NT2/D1 (cell line): ENCODE measurements around the gene ASRGL1.
"Not testable (repeated sequence)": the region's sequence is repeated elsewhere in the genome, so short reads cannot be mapped to it uniquely, and the experiment has no call there.

ENCODE experiments used
- DNase-seq: peaks from one replicate; pipeline ENCODE4 v3.0.0-alpha.2; 2011; ENCODE audit warnings: low read depth, low spot score
- H3K27me3 ChIP-seq: 2 replicates; pipeline ENCODE4 v1.6.0; 2011; ENCODE audit warnings: mild to moderate bottlenecking; ENCODE audit not compliant: insufficient read length, insufficient read depth
- H3K36me3 ChIP-seq: 2 replicates; pipeline ENCODE4 v1.6.1; 2011; ENCODE audit warnings: mild to moderate bottlenecking, low read length, mixed read lengths; ENCODE audit not compliant: insufficient read depth, insufficient read length
- H3K4me1 ChIP-seq: 2 replicates; pipeline ENCODE4 v1.5.1; 2011; ENCODE audit not compliant: insufficient read depth, insufficient read length
- H3K4me3 ChIP-seq: 2 replicates; pipeline ENCODE4 v1.5.1; 2011; ENCODE audit warnings: low read depth; ENCODE audit not compliant: insufficient read length
- H3K9ac ChIP-seq: 2 replicates; pipeline ENCODE4 v1.6.0; 2011; ENCODE audit warnings: low read depth; ENCODE audit not compliant: insufficient read length
- H3K9me3 ChIP-seq: 2 replicates; pipeline ENCODE4 v1.5.1; 2011; ENCODE audit warnings: mild to moderate bottlenecking, low read length; ENCODE audit not compliant: insufficient read depth
- SUZ12 ChIP-seq: IDR thresholded peaks from 2 replicates; pipeline ENCODE4 v1.6.1; 2011; ENCODE audit not compliant: insufficient read length, insufficient read depth; ENCODE audit errors: extremely low read depth
- YY1 ChIP-seq: IDR thresholded peaks from 2 replicates; pipeline ENCODE4 v1.6.1; 2011; ENCODE audit not compliant: insufficient read length, insufficient read depth
- ZNF274 ChIP-seq: IDR thresholded peaks from 2 replicates; pipeline ENCODE4 v1.6.1; 2011; ENCODE audit warnings: mild to moderate bottlenecking, low read depth, low read length

ASRGL1 gene

DNA sequence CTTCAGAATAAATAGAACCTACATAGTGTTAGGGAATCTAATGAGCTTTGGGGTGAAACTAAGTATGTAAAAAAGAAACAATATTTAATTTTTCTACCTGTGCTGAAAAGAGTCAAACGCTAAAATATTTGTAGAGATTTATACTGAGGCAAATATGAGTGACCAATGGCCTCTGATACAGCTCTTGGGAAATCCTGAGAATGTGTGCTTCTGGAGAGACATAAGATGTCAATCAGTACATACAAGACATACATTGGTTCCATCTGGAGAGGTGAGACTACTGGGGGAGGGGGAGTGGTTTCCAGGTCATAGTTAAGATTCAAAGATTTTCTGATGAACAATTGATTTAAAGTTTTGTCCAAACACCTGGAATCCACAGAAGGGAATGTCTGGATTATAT is 970 bp downstream of the ASRGL1 start:
- H3K36me3 ChIP-seq: peaks cover 12% of the 10 kb centered on the region
- DNase-seq: no peak
- peaks cover 5% of the 10 kb centered on the region for H3K27me3 ChIP-seq
- TF ChIP-seq YY1: no peak
- no peak for TF ChIP-seq SUZ12
- no peak for TF ChIP-seq ZNF274
- H3K4me3 ChIP-seq: peak overlapping the region; percentile 79
- peak overlapping the region; percentile 91 for H3K9ac ChIP-seq
- no peaks in the 10 kb centered on the region for H3K4me1 ChIP-seq
- H3K9me3 ChIP-seq: no peaks in the 10 kb centered on the region

DNA sequence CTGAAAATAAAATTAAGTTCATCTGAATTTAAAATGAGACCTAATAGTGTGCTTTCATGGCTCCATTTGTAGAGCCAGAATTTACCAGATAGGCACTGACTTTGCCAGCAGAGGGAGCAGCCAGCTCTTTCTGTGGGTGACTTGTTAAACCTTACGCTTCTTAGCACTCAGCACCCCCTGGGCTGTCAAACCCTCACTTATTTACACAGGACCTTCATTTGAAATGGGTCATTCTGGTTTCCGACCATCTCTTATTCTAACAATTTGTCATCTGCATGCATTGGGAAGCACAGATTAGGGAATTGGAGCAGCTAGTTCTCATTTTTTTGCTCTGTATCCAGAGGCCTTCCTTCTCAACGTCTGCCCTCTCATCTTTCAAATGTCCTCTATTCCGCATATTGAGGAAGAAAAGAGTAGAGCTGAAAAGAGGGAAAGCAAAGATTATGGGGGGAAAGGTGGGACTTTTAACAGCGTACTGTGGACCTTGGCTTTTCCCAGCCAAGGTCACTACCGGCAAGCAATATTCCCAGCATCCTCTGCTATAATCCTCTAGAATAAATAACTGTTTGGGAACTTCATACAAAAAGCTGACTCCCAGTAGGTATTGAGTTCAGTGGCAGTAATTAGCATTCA is 3.1 kb downstream of the ASRGL1 start:
- DNase-seq: peak; percentile 43
- H3K9me3 ChIP-seq: no peaks in the 10 kb centered on the region
- H3K36me3 ChIP-seq: peaks cover 20% of the 10 kb centered on the region
- TF ChIP-seq YY1 (no peak), SUZ12 (no peak), ZNF274 (no peak)
- no peak overlapping the region for H3K9ac ChIP-seq
- no peaks in the 10 kb centered on the region for H3K4me1 ChIP-seq
- peaks cover under 1% of the 10 kb centered on the region for H3K27me3 ChIP-seq
- no peak overlapping the region for H3K4me3 ChIP-seq

DNA sequence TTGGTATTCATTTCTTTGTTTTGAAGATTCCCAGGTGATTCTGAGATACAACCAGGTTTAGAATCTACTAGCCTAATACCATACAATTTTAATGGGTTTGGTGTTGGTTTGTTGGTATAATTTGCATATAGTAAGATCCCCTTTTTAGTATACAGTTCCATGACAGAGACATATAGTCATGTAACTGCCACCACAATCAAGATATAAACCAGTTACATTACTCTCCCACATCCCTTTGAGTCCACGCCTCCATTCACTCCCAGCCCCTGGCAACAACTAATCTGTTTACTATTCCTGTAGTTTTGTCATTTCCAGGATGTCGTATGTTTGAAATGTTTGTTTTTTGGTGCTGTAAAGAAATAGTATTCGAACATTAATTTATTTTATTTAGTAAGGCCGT is 4.3 kb downstream of the ASRGL1 start:
- Histone ChIP-seq H3K27me3 (no peaks in the 10 kb centered on the region), H3K4me3 (no peak overlapping the region), H3K9ac (no peak overlapping the region), H3K36me3 (peaks cover 25% of the 10 kb centered on the region), H3K4me1 (no peaks in the 10 kb centered on the region), H3K9me3 (no peaks in the 10 kb centered on the region)
- no peak for DNase-seq
- TF ChIP-seq YY1 (no peak), ZNF274 (no peak), SUZ12 (no peak)

DNA sequence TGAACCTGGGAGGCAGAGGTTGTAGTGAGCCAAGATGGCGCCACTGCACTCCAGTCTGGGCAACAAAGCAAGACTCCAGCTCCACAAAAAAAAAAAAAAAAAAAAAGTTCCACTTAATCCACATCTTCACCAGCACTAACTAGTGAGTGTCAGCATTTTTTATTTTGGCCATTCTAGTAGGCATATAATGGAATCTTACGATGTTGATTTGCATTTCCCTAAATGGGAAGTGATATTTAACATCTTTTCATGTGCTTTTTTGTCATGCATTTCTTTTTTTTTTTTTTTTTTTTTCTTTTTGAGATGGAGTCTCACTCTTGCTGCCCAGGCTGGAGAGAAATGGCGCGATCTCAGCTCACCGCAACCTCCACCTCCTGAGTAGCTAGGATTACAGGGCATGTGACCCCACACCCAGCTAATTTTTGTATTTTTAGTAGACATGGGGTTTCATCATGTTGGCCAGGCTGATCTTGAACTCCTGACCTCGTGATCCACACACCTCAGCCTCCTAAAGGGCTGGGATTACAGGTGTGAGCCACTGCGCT is 6.5 kb downstream of the ASRGL1 start:
- H3K9me3 ChIP-seq, H3K27me3 ChIP-seq, H3K4me3 ChIP-seq, DNase-seq, H3K9ac ChIP-seq, H3K4me1 ChIP-seq: not testable (repeated sequence)
- H3K36me3 ChIP-seq: peaks cover 25% of the 10 kb centered on the region

DNA sequence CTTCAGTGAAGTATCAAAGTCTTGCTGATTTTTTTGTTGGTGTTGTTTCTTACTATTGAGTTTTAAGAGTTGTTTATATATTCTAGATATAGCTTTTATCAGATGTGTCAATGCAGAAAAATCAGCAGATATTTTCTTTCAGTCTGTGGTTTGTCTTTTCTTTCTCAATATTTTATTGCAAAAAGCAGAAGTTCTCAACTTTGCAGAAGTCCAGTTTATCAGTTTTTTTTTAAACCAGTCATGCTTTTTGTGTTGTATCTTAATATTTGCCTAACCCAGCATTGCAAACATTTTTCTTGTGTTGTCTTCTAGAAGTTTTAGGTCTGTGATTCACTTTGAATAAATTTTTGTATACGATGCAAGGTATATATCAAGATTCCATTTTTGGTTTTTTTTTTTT is 7.0 kb downstream of the ASRGL1 start:
- TF ChIP-seq ZNF274 (no peak), SUZ12 (no peak), YY1 (no peak)
- DNase-seq: no peak
- Histone ChIP-seq H3K4me1 (no peaks in the 10 kb centered on the region), H3K9me3 (no peaks in the 10 kb centered on the region), H3K27me3 (no peaks in the 10 kb centered on the region), H3K36me3 (peaks cover 25% of the 10 kb centered on the region), H3K4me3 (no peak overlapping the region), H3K9ac (no peak overlapping the region)

DNA sequence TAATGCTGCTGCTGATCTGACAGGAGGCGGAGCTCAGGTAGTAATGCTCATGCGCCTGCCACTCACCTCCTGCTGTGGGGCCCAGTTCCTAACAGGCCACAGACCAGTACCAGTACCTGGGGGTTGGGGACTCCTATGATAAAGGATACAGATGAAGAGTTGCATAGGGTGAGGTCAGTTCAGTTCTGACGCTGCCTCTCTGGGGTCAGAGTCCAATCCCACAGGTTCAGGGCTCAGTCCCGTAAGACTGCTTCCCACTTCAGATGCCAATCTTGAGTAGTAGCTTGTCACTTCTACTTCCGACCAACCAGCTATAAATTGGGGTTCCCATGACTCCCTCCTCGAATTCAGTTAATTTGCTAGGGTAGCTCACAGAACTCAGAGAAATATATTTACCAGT is 8.6 kb downstream of the ASRGL1 start:
- H3K4me1 ChIP-seq: no peaks in the 10 kb centered on the region
- no peak for DNase-seq
- no peak overlapping the region for H3K9ac ChIP-seq
- H3K36me3 ChIP-seq: peaks cover 25% of the 10 kb centered on the region
- no peaks in the 10 kb centered on the region for H3K9me3 ChIP-seq
- H3K27me3 ChIP-seq: no peaks in the 10 kb centered on the region
- TF ChIP-seq ZNF274 (no peak), SUZ12 (no peak), YY1 (no peak)
- no peak overlapping the region for H3K4me3 ChIP-seq

DNA sequence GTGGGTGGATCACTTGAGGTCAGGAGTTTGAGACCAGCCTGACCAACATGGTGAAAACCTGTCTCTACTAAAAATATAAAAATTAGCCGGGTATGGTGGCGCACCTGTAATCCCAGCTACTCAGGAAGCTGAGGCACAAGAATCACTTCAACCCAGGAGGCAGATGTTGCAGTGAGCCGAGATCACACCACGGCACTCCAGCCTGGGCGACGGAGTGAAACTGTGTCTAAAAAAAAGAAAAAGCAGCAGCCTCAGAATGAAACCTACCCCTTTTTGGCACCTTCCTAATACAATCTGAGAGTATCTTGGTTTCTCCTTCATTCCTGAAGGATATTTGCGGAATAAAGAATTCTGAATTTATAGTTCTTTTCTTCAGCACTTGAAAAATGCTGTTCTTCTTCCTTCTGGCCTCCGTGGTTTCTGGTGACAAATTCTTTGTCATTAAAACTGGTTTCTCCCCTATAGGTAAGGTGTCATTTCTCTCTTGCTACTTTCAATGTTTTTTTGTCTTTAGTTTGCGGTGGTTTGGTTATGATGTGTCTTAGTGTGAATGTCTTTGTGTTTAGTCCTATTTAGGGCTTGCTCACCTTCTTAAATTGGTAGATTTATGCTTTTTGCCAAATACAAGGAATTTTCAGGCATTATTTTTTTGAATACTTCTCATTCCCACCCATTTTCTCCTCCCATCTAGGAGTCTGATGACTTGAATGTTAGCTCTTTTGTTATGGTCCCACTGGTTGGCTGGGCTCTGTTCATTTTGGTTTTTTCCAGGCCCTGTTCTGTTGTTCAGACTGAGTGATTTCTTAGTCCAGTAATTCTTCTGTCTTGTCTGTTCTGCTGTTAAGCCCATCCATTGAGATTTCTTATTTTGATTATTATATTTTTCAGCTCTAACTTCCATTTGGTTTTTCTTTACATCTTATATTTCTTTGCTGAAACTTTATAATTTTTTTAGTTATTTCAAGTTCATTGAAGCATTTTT is 15.4 kb downstream of the ASRGL1 start:
- H3K36me3 ChIP-seq: peaks cover 10% of the 10 kb centered on the region
- no peak overlapping the region for H3K9ac ChIP-seq
- no peak for TF ChIP-seq ZNF274
- no peak for TF ChIP-seq YY1
- no peak for TF ChIP-seq SUZ12
- H3K27me3 ChIP-seq: no peaks in the 10 kb centered on the region
- H3K9me3 ChIP-seq: no peaks in the 10 kb centered on the region
- no peak overlapping the region for H3K4me3 ChIP-seq
- DNase-seq: no peak
- H3K4me1 ChIP-seq: no peaks in the 10 kb centered on the region
